Measurements from ENCODE around the gene MAGEA11. TPM values are rescaled to one million over a fixed set of nuclear protein-coding genes. Genes with fewer than 3 reads are reported as not detected.
"Not testable (repeated sequence)": the region's sequence is repeated elsewhere in the genome, so short reads cannot be mapped to it uniquely, and the experiment has no call there.

MAGEA11 gene
- total RNA-seq, 1 experiment from 2014 or later = not detected

- DNase-seq (ENCODE audit: low spot score) = peak; percentile 81
Observed at GRCh38 chrX:149717803-149718202, 5.9 kb downstream of the MAGEA11 start.

GRCh38 chrX:149718757-149719156 lies 6.9 kb downstream of the MAGEA11 start:
- DNase-seq (ENCODE audit: low spot score) = no peak

- DNase-seq (ENCODE audit: low spot score) = no peak
Observed at GRCh38 chrX:149720021-149720689, 8.3 kb downstream of the MAGEA11 start.

GRCh38 chrX:149721241-149721640 lies 9.4 kb downstream of the MAGEA11 start:
- DNase-seq (ENCODE audit: low spot score) = not testable (repeated sequence)

GRCh38 chrX:149721778-149722177 lies 9.9 kb downstream of the MAGEA11 start:
- no peak for DNase-seq (ENCODE audit: low spot score)

GRCh38 chrX:149723583-149724118 lies 11.8 kb downstream of the MAGEA11 start:
- DNase-seq (ENCODE audit: low spot score) = not testable (repeated sequence)

GRCh38 chrX:149727308-149727707 lies 15.4 kb downstream of the MAGEA11 start:
- DNase-seq (ENCODE audit: low spot score) = not testable (repeated sequence)

GRCh38 chrX:149742269-149742668 lies 30.4 kb downstream of the MAGEA11 start:
- DNase-seq (ENCODE audit: low spot score) = not testable (repeated sequence)

GRCh38 chrX:149746390-149747007 lies 34.6 kb downstream of the MAGEA11 start:
- not testable (repeated sequence) for DNase-seq (ENCODE audit: low spot score)

GRCh38 chrX:149757206-149758067 lies 45.6 kb downstream of the MAGEA11 start:
- DNase-seq (ENCODE audit: low spot score) = no peak

- no peak for DNase-seq (ENCODE audit: low spot score)
Observed at GRCh38 chrX:149758068-149758714, 46.3 kb downstream of the MAGEA11 start.

GRCh38 chrX:149758715-149759078 lies 46.8 kb downstream of the MAGEA11 start:
- DNase-seq (ENCODE audit: low spot score) = not testable (repeated sequence)

GRCh38 chrX:149759824-149760223 lies 48.0 kb downstream of the MAGEA11 start:
- DNase-seq (ENCODE audit: low spot score) = no peak

- no peak for DNase-seq (ENCODE audit: low spot score)
Observed at GRCh38 chrX:149760965-149761364, 49.1 kb downstream of the MAGEA11 start.

- not testable (repeated sequence) for DNase-seq (ENCODE audit: low spot score)
Observed at GRCh38 chrX:149761858-149762674, 50.2 kb downstream of the MAGEA11 start.

- DNase-seq (ENCODE audit: low spot score) = no peak
Observed at GRCh38 chrX:149762696-149763614, 51.1 kb downstream of the MAGEA11 start.

All from HT-29 (cell line).